ENCODE results near the gene UBE3A.
"Not testable (repeated sequence)": the region's sequence is repeated elsewhere in the genome, so short reads cannot be mapped to it uniquely, and the experiment has no call there.

UBE3A gene

DNA sequence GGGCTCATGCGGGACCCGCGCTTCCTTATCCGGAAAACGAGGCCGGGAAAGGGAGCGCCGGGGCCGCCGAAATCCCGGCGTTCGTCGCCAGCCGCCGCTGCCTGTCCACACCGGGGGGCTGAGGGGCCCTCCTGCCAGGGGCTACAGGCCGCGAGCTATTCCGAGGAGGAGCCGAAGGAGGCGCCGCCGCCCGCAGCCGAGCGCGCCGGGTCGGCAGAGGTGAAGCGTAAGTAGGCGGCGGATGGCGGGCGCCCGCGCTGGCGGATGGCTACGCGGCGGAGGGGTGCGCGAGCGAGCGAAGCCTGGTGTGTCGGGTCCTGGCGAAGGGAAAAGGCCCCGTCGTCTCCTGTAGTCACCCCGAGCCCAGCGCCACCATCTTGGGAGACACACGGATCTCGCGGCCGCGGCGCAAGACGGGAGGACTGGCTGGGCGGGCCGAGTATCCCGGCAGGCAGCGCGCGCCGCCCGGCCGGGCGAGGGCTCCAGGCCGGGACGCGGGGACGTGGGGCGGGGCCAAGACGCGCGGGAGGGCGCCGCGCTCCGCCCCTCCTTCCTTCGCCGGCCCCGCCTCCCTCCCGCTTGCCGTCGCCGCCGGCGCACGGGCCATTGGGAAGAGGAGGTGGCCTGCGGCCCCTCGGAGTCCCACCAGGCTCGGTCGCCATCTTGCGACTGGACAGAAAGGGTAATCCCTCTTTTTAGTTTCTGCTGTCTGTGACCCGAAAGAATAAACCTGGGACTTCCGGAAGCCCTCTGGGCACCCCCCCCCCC, at the start of gene UBE3A:
TSS of gene UBE3A (minus strand) at position 424 of the 768 bp plus-strand sequence. CDS start 29,917 bp downstream, outside the sequence.
- peak; percentile 57 to 86 for DNase-seq (ENCODE audit: extremely low read depth in 1 of 2, low read depth in 1 of 2)

DNA sequence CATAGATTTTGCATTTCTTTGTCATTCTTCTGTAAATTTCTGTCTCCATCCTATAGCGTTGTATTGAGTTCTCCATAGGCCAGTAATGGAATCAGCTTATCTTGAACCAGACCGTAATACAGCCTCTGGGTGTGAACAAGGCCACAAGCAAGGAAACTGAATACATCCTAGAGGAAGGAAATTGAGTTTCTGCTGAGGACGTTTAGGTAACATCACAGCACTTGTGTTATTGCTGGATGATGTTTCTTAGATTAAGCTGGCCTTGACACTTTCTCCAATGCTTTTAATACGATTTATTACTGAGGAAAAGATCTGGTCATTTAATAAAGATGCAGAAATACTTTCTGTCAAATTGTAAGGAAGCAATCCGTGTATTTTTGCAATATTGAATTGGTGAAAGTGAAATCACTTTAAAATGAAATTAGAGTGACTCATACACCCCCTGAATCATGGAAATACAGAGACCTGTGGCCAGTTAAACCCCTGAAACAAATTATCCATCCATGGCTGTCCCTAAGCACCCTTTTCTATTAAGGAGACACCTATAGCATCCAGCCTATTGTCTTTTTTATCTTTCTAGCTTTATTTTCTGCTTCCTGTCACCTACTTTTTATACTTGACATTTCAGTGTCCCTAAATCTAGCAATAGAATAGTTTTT, 48.5 kb upstream of the UBE3A start:
- no peak for DNase-seq (ENCODE audit: extremely low read depth in 1 of 2, low read depth in 1 of 2)

DNA sequence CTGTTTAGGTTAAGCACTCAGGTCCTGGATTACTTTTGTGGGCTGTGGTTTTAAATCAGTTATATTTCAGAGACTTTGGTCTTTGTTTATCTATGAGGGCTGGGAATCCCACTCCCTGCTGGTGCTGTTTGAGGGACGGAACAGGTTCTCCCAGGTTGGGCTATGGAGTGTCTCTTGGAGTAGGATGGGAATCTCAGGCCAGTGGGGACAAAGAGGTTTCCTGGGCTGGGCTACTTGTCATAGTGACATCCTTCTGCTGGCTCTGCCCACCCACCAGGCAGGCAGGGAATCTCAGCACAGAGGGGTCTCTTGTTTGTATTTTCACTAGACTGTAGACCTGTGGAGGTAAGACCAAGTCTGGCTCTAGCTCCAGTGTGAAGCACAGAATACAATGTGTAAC, 47.2 kb upstream of the UBE3A start:
- DNase-seq (ENCODE audit: extremely low read depth in 1 of 2, low read depth in 1 of 2), result no peak

DNA sequence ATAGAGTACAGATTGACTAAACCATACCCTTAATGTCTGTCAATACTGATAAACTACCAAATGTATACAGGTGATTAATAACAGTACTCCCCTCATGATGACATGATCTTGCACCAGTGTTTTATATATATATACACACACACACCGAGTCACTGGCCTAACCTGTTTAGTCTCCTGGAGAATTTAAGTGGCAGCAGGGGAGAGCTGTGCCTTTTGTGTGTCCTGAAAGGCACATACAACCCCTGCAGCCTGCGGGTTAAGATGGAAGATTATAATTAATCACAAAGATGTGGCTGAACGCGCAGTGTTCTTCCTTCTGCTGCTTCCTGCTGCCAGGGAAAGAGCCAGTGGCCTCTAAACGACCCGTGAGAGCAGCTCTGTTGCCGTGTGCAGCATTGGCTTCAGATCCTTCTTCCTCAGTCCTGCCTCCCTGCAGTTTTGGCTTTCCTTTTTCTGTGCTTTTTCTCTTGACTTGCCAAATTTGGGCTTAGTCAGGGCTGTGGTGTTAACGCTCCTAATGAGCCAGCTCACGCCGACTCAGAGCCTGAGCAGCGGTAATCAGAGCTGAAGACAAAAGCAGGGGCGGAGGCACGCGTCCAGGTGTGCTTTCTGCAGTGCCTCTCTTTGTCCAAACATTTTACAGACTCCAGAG, 42.5 kb upstream of the UBE3A start:
- DNase-seq (ENCODE audit: extremely low read depth in 1 of 2, low read depth in 1 of 2), result no peak

DNA sequence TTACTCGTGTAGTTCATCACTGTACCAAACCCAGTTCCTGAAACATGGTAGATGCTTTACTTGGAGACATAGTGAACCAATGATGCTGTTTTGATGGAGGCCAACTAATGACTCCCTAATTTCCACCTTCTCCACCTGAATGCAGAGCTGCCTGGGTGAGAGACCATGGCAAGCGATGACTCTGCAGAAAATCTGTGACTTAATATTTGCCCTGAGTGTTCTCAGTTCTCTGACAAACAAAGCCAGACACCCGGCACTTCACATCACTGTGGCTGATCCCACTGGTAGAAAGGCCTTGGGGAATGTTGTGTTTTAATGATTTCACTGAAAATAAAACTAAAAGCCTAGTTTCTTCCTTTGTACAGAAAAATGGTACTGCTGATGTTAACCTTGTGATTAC, 39.5 kb upstream of the UBE3A start:
- DNase-seq (ENCODE audit: extremely low read depth in 1 of 2, low read depth in 1 of 2), result no peak

DNA sequence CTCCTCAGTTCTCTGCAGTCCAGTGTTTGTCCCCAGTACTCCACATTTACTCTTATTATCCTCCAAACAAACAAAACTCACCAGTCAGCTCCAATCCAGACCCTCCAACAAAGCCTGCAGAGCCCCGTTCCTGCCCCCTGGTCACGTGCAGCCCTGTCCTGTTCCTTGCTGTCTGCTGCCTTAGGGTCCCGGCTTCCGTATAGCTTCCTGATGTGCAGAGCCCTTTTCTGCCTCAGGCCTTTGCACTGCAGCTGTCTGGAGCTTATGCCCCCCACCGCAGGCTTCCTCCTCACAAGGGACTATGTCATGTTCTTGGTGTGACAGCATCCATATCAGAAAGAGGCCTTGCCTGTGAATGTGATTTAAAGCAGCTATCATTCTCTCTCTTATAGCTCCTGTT, 39.0 kb upstream of the UBE3A start:
- DNase-seq (ENCODE audit: extremely low read depth in 1 of 2, low read depth in 1 of 2), result no peak

DNA sequence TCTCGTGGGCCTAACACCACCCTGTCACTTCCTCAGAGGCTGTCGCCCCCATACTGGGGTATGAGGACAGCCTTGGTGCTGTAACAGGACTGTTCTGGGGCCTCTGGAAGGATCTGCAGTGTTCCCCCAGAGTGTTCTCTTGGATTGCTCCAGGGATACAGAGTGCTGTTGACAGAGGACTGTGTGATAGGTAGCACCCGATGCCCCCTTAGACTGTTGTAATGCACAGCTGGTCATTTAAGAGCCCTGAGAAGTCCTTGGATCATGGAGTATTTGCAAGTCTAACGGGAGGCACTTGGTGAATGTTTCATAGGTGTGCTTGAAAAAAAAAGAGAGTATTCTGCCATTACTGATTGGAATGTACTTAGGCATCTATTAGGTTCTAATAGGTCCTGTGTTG, 35.4 kb upstream of the UBE3A start:
- no peak for DNase-seq (ENCODE audit: extremely low read depth in 1 of 2, low read depth in 1 of 2)

DNA sequence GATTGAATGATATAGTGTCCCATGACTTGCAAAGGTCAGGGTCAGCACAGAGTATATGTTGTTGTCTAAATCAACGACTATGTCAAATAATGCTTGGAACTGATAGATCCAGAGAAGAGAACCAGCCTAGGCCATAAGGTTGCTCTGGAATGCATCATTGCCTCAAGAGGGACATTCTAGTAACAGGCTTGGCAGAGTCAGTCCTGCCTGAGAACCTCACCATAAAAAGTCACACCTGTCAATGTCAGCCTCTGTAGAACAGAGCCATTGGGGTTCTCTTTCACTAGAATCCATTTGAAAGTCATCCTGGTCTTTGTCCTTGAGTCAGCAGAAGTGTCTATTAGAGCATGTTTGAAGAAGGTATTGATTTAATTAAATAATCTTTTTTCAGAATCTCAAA, 31.4 kb upstream of the UBE3A start:
- no peak for DNase-seq (ENCODE audit: extremely low read depth in 1 of 2, low read depth in 1 of 2)

DNA sequence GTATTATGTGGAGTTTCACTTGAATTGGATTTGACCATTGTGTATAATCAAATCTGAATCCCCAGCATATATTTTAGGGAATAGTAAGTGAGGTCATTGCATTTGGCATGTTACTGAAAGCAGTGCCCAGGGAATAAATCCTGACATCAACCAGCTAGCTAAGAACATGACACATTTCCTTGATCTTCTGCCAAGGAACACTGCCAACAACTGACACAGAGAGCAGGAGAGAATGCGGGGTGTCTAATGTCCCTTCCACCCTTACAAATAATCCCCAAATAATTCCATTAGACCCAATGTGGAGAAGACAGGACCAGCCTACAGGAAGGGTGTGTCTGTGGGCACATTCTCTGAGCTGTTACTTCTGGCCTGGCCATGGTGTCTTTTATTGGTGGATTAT, 30.6 kb upstream of the UBE3A start:
- DNase-seq (ENCODE audit: extremely low read depth in 1 of 2, low read depth in 1 of 2), result no peak

DNA sequence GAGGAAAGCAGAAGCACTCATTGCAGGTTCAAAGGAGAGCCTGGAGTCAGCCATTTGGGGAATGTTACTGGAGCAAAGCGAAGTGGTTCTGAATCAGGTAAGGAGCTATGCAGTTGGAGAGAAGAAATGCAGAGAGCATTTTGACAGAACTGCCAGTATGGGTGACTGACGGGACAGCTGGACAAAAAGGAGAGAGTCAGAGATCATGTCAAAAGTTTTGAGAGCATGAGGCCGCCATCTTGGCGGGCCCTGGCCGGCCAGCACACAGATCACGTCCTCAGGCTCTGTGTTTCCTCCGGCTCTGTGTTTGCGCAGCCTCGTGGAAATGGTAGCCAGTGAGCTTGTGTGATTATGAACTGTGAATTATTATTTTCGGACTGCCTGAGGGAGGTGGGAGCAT, 29.8 kb upstream of the UBE3A start:
- DNase-seq (ENCODE audit: extremely low read depth in 1 of 2, low read depth in 1 of 2), result no peak

DNA sequence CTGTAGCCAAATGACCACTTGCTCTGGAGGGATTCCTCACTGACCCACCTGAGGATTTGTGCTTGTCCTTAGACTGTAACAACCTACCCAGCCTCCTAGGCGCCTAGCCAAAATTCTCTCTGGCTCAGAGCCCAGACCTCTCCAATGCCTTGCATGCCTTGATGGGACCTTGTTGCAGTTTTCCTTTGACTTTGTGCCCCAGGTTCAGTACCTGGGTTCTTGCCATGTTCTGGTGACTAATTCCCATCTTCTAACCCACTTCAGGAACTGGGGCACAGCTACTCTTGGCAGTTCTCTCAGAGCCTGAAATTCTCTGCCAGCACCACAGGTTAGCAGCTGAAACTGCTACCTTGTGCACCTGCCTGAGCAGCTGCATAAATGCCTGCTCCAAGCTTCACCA, 27.0 kb upstream of the UBE3A start:
- no peak for DNase-seq (ENCODE audit: extremely low read depth in 1 of 2, low read depth in 1 of 2)

DNA sequence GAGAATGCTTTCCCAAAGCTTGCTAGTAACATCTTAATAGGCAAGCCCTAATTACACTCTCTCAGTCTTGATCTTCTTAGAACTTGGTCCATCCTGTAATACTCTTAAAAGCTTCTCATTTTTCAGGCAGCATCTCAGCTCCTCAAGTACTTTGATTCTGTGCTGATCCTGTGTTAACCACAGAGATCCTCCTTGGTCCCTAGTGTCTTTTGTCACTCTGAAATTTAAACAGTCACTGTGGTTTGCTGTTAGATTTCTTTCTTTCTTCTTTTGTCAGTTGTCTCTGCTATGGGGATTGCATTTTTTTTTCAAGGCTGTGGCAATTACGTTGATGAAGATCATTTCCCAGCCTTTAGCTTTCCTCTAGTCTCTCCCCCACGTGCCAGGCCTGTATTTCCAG, 26.0 kb upstream of the UBE3A start:
- no peak for DNase-seq (ENCODE audit: extremely low read depth in 1 of 2, low read depth in 1 of 2)

DNA sequence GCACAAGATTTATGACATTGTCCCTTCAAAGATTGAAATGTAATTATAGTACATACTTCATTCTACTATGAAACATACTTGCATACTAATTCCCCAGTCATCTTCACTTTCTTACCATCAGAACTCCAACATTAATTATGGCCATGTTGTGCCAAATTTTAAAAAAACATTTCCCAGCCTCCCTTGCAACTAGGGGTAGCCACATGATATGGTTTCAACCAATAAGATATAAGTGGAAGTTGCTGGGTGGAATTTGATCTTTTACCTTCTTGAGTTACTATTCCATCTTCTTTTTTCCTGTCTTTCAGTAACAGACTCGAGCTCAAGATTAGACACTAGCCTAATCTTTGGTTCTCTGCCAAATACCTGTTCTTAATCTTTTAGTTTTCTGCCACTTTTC, 25.6 kb upstream of the UBE3A start:
- DNase-seq (ENCODE audit: extremely low read depth in 1 of 2, low read depth in 1 of 2), result no peak

DNA sequence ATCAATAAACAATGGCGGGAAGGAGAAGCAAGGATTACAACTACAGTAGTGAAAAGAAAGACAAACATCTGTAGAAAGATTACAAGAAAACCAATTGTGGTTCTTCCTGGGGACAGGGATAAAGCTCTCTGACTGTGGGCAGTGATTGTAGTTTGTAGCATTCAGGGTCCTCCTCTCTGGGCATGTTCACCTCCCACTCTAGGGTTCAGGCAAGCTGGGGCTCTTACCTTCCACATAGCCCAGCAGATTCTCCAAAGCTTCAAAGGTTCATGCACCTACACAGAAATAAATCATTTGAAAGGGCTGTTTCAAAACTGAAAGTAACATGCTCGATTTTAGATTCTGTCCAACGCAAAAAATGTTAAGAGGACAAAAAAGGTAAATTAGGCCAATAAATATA, 17.4 kb upstream of the UBE3A start:
- DNase-seq (ENCODE audit: extremely low read depth in 1 of 2, low read depth in 1 of 2), result no peak

DNA sequence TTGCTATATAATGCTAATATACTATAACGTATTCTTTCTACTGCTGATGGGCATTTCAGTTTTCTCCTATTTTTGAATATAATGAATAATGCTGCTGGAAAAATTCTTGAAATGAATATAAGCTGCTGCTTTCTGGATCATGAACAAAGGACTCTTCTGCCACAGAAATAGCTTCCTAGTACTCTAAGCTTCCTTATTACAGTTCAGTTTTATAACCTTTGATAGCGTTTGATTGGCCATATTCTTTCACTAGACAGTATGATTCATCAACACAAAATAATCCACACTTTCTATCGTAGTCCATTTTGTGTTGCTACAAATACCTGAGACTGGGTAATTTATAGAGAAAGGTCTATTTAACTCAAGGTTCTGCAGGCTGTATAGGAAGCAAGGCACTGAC, 16.4 kb upstream of the UBE3A start:
- no peak for DNase-seq (ENCODE audit: extremely low read depth in 1 of 2, low read depth in 1 of 2)

DNA sequence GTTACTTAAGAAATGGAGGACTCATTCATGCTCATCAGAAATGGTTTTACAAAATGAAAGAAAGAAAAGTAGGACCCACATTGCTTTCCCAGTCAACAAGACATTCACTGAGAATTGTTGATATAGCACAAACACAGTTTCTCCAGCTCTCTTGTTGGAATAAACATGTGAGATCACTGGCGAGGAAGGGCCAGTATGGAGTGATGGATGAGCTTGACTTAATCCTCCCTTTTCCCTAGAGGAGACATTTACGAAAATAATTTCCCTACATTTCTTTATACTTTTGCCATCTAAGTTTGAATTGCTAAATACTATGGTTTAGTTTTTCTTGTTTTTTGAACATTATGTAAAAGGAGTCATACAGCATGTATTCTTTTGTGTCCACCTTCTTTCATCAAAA, 15.9 kb upstream of the UBE3A start:
- DNase-seq (ENCODE audit: extremely low read depth in 1 of 2, low read depth in 1 of 2), result no peak

DNA sequence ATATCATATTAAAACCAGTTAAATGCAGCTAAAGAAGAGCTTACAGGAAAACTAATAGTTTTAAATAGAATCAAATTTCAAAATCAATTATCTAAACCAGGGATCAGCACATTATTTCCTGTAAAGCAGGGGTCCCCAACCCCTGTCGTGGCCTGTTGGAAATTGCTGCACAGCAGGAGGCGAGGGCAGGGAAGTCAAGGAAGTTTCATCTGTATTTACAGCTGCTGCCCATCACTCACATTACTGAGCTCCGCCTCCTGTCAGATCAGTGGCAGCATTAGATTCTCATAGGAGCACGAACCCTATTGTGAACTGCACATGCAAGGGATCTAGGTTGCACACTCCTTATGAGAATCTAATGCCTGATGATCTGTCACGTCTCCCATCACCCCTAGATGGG, 14.4 kb upstream of the UBE3A start:
- DNase-seq (ENCODE audit: extremely low read depth in 1 of 2, low read depth in 1 of 2), result not testable (repeated sequence)

DNA sequence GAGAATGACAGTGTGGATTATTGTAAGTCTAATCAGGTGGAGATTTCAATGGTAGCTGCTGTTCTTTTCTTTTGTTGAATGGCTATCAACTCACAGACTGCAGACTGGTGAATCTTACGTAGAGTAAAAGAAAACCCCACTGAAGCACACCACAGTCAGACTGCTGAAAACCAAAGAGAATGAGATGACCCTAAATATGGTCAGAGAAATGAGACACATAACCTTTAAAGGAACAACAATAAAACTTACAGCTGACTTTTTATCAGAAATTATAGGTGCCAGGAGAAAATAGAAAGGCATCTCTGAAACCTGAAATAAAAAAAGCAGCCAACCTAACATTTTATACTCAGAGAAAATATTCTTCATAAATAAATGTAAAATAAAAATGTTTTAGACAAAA, 12.7 kb upstream of the UBE3A start:
- DNase-seq (ENCODE audit: extremely low read depth in 1 of 2, low read depth in 1 of 2), result no peak

DNA sequence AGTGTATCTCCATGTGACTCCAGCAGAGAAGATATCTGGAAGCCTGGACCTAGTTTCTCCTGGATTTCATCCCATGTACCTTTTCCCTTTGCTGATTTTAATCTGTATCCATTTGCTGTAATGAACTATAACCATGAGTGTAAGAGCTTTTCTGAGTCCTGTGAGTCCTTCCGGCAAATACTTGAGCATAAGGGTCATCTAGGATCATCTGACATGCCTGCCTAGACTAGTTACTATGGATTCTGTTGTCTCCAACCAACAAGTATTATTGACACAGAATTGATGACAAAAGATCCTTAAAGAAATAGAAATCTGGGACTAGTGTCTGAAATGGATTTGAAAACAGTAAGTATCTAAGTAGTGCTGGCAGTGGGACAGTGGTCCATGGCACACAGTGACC, 11.3 kb upstream of the UBE3A start:
- no peak for DNase-seq (ENCODE audit: extremely low read depth in 1 of 2, low read depth in 1 of 2)

DNA sequence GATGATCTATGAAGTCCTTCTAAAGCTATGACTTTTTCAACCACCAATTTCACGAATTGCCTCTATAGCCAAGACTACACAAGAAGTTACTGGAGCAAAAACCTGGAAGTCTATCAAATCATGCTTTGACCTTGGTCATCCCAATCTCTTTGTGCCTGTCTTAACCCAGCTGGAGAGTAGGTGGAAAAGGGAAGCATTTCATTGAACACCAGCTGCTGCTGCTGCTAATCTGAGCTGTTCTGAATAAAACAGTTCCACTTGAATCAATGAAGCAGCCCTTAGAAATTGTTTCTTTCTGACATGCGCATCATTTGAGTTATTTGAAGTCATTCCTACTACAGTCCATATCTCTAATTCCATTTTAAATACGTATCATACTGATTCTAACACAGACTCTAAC, 7.3 kb upstream of the UBE3A start:
- no peak for DNase-seq (ENCODE audit: extremely low read depth in 1 of 2, low read depth in 1 of 2)

DNA sequence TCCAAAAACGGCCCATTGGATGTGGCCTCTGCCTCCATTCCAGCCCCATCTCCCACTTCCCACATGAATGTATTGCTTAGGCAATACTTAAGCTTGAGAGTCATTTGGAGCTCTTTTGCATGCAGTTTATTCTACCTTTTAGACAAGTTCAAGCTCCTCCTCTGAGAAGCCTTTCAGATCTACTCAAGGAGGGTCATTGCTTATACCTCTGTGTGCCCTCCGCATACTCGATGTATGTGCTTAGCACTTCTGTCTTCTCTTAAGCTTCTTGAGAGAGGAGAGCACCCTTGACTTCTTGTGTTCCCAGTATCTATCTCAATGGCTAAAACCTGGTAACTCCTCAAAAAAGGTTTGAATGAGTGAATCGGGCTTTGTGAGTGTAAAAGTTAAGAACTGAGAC, 6.6 kb upstream of the UBE3A start:
- no peak for DNase-seq (ENCODE audit: extremely low read depth in 1 of 2, low read depth in 1 of 2)

DNA sequence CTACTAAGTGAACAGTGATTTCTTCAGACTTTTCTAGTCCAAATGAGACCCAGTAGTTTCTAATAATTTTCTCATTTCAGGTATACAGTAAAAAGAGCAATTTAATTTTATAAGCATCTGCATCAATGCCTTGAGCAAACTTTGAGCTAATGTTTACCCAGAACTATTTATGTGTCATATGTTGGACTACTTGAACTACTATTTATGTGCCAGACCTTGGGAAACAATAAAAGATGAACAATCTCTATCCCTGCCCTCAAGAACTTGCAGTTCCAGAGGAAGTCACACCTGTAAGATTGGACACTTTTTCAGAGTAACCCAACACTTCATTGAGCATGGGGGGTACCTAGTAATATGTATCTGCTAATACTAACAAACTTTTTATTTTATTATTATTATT, 2.3 kb upstream of the UBE3A start:
- no peak for DNase-seq (ENCODE audit: extremely low read depth in 1 of 2, low read depth in 1 of 2)

Measured in activated CD8-positive, alpha-beta memory T cell treated with anti-CD3 and anti-CD28 coated beads for 1 hour (primary cell).